NB4 (cell line): ENCODE results near the gene UBFD1.
A peak's percentile ranks its signal among the peaks of the same experiment; 100 is the strongest.

Experiments
- POLR2A ChIP-seq: IDR thresholded peaks from 2 replicates; pipeline ENCODE4 v1.6.1; 2011; ENCODE audit warnings: mild to moderate bottlenecking; ENCODE audit not compliant: insufficient read length; ENCODE audit errors: extremely low read depth
- TF ChIP-seq, protein P1 (sequence below): IDR thresholded peaks from one replicate; pipeline ENCODE4 v1.5.1; 2012; ENCODE audit warnings: low read depth, low read length
- TF ChIP-seq, protein P2 (sequence below): IDR thresholded peaks from 2 replicates; pipeline ENCODE4 v1.6.1; 2011; ENCODE audit warnings: low read depth, low read length

GRCh38 chr16:23595951-23596720 is 38.6 kb downstream of the UBFD1 start, which contains the start of gene NDUFAB1:
- TF ChIP-seq, protein P1, sequence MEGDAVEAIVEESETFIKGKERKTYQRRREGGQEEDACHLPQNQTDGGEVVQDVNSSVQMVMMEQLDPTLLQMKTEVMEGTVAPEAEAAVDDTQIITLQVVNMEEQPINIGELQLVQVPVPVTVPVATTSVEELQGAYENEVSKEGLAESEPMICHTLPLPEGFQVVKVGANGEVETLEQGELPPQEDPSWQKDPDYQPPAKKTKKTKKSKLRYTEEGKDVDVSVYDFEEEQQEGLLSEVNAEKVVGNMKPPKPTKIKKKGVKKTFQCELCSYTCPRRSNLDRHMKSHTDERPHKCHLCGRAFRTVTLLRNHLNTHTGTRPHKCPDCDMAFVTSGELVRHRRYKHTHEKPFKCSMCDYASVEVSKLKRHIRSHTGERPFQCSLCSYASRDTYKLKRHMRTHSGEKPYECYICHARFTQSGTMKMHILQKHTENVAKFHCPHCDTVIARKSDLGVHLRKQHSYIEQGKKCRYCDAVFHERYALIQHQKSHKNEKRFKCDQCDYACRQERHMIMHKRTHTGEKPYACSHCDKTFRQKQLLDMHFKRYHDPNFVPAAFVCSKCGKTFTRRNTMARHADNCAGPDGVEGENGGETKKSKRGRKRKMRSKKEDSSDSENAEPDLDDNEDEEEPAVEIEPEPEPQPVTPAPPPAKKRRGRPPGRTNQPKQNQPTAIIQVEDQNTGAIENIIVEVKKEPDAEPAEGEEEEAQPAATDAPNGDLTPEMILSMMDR = peak; percentile 88
- TF ChIP-seq POLR2A = peak; percentile 73
- TF ChIP-seq, protein P2, sequence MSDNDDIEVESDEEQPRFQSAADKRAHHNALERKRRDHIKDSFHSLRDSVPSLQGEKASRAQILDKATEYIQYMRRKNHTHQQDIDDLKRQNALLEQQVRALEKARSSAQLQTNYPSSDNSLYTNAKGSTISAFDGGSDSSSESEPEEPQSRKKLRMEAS = peak; percentile 81
